Prostate gland (tissue), 2 donors: ENCODE results near the gene C2CD3. TPM values are rescaled to one million over a fixed set of nuclear protein-coding genes. Genes with fewer than 3 reads are reported as not detected.

ENCODE experiments used
- DNase-seq: peaks from one replicate; pipeline ENCODE4 v3.0.0-alpha.2; 2019; ENCODE audit warnings: low spot score
- H3K27ac ChIP-seq, 2 donors: fragments of 200-600 bp; sonication (generic); 2 replicates each; pipeline ENCODE4 v1.5.1; 2017 to 2019
- H3K27me3 ChIP-seq: fragments of 200-600 bp; sonication (generic); replicated peaks from 2 replicates; pipeline ENCODE4 v1.5.1; 2019; ENCODE audit not compliant: insufficient read depth
- H3K36me3 ChIP-seq, 2 donors: fragments of 200-600 bp; sonication (generic); 1 replicate in 1 of 2; 2 replicates in 1 of 2; pipeline versions ENCODE4 v1.5.1 to v1.8.1; 2017 to 2019
- H3K4me1 ChIP-seq: fragments of 200-600 bp; sonication (generic); replicated peaks from 2 replicates; pipeline ENCODE4 v1.5.1; 2019
- H3K4me3 ChIP-seq, 2 donors: fragments of 200-600 bp; sonication (generic); 2 replicates each; pipeline ENCODE4 v1.5.1; 2017 to 2019
- H3K9me3 ChIP-seq: fragments of 200-600 bp; sonication (generic); 2 replicates; pipeline ENCODE4 v1.5.1; 2017
- CTCF ChIP-seq, 4 experiments: fragments of 200-600 bp in 2 of 4; fragments of 450-650 bp in 2 of 4; sonication (generic) in 2 of 4; IDR thresholded peaks; 1 replicate in 3 of 4; 2 replicates in 1 of 4; pipeline ENCODE4 v1.5.1; 2016 to 2019; ENCODE audit warnings: antibody characterized with exemption in 4 of 4, mild to moderate bottlenecking in 2 of 4, moderate library complexity in 2 of 4
- POLR2A ChIP-seq: fragments of 450-650 bp; IDR thresholded peaks from one replicate; pipeline ENCODE4 v1.6.1; 2016; ENCODE audit warnings: antibody characterized with exemption, mild to moderate bottlenecking
- POLR2AphosphoS5 ChIP-seq: sonication (generic); formaldehyde crosslinking; IDR thresholded peaks from one replicate; pipeline ENCODE4 v1.6.1; 2017; ENCODE audit warnings: antibody characterized with exemption
- WGBS: methylation state at CpG from one replicate; pipeline ENCODE4 v1.1.5; 2018; 5-methylcytosine and 5-hydroxymethylcytosine counted together
- intact Hi-C: fragments of 100-400 bp; cut with DNase I; formaldehyde crosslinking; loops from one replicate; pipeline ENCODE4 v1.14.2; 2022
- total RNA-seq, 2 donors: library from RNA; depleted of rRNA; stranded (reverse); fragments of >200 nt; gene quantifications; one replicate each; pipeline ENCODE4 v1.1.0, GENCODE V29; 2016

The C2CD3 gene
- total RNA-seq, 2 donors from 2014 or later = 38.7 to 49.6 TPM

- H3K27me3 ChIP-seq = no peaks in the 10 kb centered on the region
- WGBS = 54% methylated on average over 18 of the region's 18 CpGs
- peak overlapping the region; percentile 75 to 80 for H3K27ac ChIP-seq
- peak overlapping the region; percentile 48 to 50 for H3K4me3 ChIP-seq
- no peaks in the 10 kb centered on the region for H3K4me1 ChIP-seq
- H3K36me3 ChIP-seq = no peaks in the 10 kb centered on the region
- no peak for DNase-seq
- intact Hi-C loops = loop anchor here (5.0 kb wide), 1 partner anchor 343 kb away; no protein-coding TSS in a partner anchor
- TF ChIP-seq POLR2AphosphoS5 = no peak
- no peak for TF ChIP-seq CTCF (IDR thresholded peaks at IDR 0.05)
- no peak for TF ChIP-seq POLR2A
- no peaks in the 10 kb centered on the region for H3K9me3 ChIP-seq
Measured at GRCh38 chr11:73983741-73984538, 186.9 kb downstream of the C2CD3 start.

GRCh38 chr11:73982990-73983740 is 187.6 kb downstream of the C2CD3 start:
- no peaks in the 10 kb centered on the region for H3K4me1 ChIP-seq
- no peaks in the 10 kb centered on the region for H3K9me3 ChIP-seq
- H3K4me3 ChIP-seq = peak overlapping the region; percentile 48 to 50
- TF ChIP-seq POLR2AphosphoS5 (peak; percentile 83), CTCF (IDR thresholded peaks at IDR 0.05) (peak in 1 of 4 experiments; percentile 15), POLR2A (peak; percentile 45)
- under 1% methylated on average over 56 of the region's 56 CpGs for WGBS
- intact Hi-C loops = loop anchor here (5.0 kb wide), 1 partner anchor 344 kb away; no protein-coding TSS in a partner anchor
- H3K27me3 ChIP-seq = no peaks in the 10 kb centered on the region
- H3K36me3 ChIP-seq = no peaks in the 10 kb centered on the region
- H3K27ac ChIP-seq = peak overlapping the region; percentile 75 to 80
- DNase-seq = peak; percentile 89

- Histone ChIP-seq H3K4me3 (peak within 1 kb of the TSS; percentile 48 to 50), H3K27me3 (no peaks in the 10 kb centered on the region), H3K9me3 (no peaks in the 10 kb centered on the region), H3K4me1 (no peaks in the 10 kb centered on the region), H3K27ac (peak within 1 kb of the TSS; percentile 75 to 80), H3K36me3 (no peaks in the 10 kb centered on the region)
- 2% methylated on average over 31 of the region's 43 CpGs for WGBS
- peak; percentile 72 for DNase-seq
- intact Hi-C loops = loop anchor here (5.0 kb wide), 1 partner anchor 345 kb away; no protein-coding TSS in a partner anchor
- peak; percentile 32 for TF ChIP-seq POLR2A
- TF ChIP-seq CTCF (IDR thresholded peaks at IDR 0.05) = no peak
- TF ChIP-seq POLR2AphosphoS5 = no peak
Measured at GRCh38 chr11:73982595-73982989, 188.2 kb downstream of the C2CD3 start, which contains the start of gene UCP2. Gene UCP2, minus strand, starts transcription at chr11:73982843. Its CDS starts 4,465 bp downstream, at chr11:73978378.

- intact Hi-C loops = loop anchor here (5.0 kb wide), 1 partner anchor 346 kb away; no protein-coding TSS in a partner anchor
- no peaks in the 10 kb centered on the region for H3K27me3 ChIP-seq
- H3K27ac ChIP-seq = no peak overlapping the region
- no peaks in the 10 kb centered on the region for H3K36me3 ChIP-seq
- WGBS = 81% methylated on average over 13 of the region's 13 CpGs
- H3K4me1 ChIP-seq = no peaks in the 10 kb centered on the region
- H3K4me3 ChIP-seq = no peak overlapping the region
- DNase-seq = no peak
- no peaks in the 10 kb centered on the region for H3K9me3 ChIP-seq
- TF ChIP-seq CTCF (IDR thresholded peaks at IDR 0.05) = no peak
- no peak for TF ChIP-seq POLR2AphosphoS5
- TF ChIP-seq POLR2A = no peak
Measured at GRCh38 chr11:73981051-73981805, 189.6 kb downstream of the C2CD3 start.
